HuH-7.5 (cell line): ENCODE measurements around the gene BLACAT1.
A peak's percentile ranks its signal among the peaks of the same experiment; 100 is the strongest.
"Not testable (repeated sequence)": the region's sequence is repeated elsewhere in the genome, so short reads cannot be mapped to it uniquely, and the experiment has no call there.

Experiments
- DNase-seq: peaks from one replicate; pipeline ENCODE4 v3.0.0; 2011; ENCODE audit warnings: low spot score

Gene BLACAT1

DNA sequence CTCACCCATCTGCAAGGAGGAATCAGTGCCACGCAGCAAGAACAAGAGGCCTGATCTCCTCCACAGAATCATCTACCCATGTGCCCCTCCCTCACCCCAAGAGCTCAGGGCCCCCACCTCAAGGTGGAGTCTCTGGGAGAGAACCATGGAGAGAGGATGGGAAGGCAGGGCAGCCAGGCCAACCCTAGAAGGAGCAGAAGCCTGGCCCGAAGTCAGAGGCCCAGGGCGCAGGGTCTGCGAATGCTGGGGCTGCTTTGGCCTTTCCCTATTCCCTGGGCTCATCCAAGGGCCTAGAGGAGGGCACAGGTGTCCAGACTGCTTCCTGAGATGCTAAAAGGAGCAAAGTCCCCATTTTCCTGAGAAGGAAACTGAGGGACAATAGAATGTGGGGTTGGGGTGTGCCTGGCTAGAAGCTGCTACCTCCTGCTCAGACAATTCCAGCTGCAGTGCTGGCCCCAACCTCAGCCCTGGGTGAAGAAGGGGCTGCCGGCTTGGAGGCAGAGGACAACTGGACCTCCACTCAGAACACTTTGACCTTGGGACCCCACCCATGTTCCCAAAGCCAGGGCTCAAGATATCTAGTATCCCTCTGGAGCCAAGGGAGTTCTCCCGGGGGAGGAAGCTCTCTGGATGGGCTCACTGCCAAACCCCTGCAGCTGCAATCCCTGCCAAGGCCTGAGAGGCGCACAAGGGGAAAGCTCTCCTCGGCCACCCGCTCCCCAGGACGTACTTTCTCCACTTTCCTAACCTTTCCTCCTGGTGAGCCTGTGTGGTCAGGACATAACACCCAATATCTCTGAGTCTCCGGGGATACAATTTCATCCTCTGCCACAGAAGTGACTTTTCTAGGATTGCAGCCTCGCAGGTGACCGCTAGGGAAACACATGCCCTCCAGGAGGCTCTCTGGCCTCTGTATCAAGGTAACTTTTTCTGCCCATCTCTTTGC, 17.4 kb downstream of the BLACAT1 start:
- DNase-seq = peak; percentile 69

DNA sequence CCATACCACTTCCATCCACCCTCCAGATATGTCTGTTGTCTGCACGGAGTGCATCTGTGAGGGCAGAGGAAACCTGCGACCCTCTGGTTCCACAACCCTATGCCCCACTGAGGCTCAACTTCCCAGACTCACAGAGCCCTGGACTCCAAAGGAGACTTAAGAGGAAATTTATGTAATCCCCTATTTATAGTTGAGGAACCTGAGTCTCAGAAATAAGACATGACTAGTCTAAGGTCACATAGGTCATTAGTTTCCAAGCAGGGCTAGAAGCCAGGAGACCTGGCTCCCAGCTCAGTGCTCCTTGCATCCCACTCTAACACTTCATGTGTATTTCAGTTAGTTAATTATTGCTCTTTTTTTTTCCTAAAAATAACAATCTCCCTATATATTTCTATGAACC, 18.3 kb downstream of the BLACAT1 start:
- DNase-seq = no peak

GRCh38 chr1:205436776-205437410, 19.0 kb downstream of the BLACAT1 start:
- no peak for DNase-seq

- no peak for DNase-seq
Measured at GRCh38 chr1:205435578-205436573, 20.0 kb downstream of the BLACAT1 start.

DNA sequence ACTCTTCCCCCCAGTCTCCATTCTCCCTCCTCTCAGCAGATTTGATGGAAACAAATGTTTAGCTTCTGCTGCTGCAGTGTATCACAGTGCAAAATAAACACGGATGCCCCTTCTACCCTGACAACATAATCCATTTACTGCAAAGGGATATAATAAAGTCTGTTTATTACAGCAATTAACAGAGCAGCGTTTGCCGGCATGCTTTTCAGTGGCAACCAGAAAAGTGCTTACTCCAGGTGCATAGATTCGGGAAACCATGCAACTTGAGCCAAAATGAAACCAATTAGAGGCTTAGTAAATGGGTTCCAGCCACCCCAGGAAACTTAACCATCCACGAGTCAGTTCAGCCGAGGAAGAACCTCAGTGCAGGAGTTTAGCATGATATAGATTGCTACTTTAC, 21.1 kb downstream of the BLACAT1 start:
- DNase-seq = no peak

- not testable (repeated sequence) for DNase-seq
Measured at GRCh38 chr1:205432692-205433091, 23.2 kb downstream of the BLACAT1 start.

DNA sequence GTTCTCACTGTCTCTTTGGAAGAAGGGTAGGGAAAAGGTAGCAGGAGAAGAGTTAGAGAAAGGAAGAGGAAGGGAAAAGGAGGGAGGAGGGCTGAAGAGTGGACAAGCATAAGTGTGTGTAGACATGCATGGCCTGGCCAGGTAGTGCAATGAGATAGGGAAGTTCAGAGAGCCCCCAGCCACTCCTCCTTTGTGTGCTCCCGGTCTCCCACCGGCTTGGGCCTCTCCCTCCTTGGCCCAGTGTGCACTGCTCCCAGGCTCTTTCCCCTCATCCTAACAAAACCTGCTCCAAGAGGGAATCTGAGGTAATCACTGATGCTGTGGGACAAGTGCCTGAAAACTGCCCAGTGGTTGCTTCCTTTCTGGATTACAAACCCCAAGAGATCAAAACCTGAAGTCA, 23.7 kb downstream of the BLACAT1 start:
- no peak for DNase-seq

DNA sequence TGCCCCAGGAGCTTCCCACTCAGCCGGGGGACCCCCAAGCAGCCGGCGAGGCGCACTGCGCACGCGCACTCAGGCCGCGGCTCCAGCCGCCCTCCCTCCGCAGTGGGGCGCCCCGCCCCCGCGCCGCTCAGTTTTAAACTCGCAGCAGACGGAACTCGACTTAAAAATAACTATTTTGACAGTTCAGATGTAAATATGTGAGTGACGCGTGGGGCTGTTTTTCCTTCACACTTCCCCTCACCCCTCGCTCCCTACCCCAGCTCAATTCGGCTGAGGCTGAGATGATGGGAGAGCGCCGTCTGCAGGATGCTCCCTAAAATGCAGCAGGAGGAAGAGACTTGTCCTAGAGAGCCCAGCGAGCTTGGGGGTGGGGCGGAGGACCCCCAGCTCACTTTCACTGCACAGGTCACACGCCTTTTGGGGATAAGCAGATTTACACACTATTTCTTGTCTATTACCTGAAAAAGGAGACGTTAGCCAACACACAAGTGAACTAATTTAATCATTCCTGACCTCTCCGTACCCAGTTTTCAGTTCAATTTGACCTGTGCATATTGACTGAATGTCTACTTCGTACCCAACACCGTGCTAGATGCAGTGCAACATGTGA, 25.0 kb downstream of the BLACAT1 start:
- DNase-seq = no peak

- DNase-seq = no peak
Measured at GRCh38 chr1:205429762-205430695, 25.8 kb downstream of the BLACAT1 start.

DNA sequence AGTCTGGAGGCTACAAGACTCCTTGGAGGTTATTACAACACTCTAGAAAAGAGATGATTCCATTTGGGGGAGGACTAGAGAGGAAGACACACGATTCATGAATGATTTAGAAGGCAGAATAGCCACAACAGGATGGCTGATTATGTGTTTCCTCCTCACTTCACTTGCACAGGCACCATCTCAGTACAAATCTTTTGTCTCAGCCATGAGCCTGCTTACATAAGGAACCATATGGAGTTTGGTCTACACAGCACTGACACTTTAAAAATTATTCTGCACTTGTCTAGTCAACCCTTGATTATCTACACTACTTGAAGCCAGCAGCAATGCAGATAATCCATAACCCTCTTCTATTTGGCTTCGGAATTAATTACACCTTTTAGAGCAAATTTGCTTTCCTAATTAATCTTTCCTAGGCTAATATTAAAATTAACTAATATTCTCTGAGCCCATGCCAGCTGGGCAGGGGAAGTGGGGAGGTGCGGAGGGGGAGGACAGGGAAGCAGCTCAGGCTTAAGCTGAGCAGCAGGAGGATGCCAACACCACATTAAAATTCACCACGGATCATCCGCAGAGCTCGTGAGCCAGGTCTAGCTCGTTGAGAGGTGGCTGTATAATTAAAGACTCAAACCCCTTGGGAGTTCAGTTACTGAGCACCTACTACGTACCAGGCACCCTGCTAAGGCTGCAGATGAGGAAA, 30.8 kb downstream of the BLACAT1 start:
- DNase-seq = no peak

GRCh38 chr1:205423814-205424399, 31.9 kb downstream of the BLACAT1 start:
- DNase-seq = no peak

DNA sequence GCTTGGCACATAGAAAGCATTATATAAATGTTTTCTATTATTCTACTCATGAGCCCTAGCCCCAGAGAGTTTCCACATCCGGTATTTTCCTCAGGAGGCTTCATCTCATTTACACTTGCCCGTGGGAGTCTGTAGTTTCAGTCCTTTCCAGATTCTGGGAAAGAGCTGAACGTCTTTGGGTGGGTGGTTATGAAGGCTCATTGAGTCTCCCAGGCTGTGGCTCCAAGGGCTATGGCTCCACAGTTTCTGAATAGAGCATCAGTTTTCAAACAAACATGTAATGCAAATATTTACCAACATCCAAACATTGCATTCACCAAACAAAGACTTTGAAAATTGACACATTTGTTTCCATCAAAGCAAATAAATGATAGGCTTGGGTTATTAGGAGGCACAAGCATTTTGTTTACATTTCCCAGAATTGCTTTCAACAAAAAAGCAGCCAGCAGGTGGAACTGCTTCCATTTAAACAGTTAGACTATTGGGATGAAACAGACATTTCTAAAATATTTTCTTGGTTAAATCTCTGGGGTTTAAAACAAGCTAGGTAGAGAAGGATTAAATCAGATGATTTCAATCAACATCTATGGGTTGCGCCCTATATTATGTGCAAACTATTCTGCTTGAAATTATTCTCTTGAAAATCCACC, 32.7 kb downstream of the BLACAT1 start:
- DNase-seq = no peak

GRCh38 chr1:205421798-205422197, 34.0 kb downstream of the BLACAT1 start, which contains the start of gene LEMD1:
TSS of gene LEMD1 (minus strand) at chr1:205422056. CDS start at chr1:205420536, 1,520 bp downstream.
- no peak for DNase-seq

- DNase-seq = no peak
Measured at GRCh38 chr1:205420938-205421337, 34.9 kb downstream of the BLACAT1 start.

DNA sequence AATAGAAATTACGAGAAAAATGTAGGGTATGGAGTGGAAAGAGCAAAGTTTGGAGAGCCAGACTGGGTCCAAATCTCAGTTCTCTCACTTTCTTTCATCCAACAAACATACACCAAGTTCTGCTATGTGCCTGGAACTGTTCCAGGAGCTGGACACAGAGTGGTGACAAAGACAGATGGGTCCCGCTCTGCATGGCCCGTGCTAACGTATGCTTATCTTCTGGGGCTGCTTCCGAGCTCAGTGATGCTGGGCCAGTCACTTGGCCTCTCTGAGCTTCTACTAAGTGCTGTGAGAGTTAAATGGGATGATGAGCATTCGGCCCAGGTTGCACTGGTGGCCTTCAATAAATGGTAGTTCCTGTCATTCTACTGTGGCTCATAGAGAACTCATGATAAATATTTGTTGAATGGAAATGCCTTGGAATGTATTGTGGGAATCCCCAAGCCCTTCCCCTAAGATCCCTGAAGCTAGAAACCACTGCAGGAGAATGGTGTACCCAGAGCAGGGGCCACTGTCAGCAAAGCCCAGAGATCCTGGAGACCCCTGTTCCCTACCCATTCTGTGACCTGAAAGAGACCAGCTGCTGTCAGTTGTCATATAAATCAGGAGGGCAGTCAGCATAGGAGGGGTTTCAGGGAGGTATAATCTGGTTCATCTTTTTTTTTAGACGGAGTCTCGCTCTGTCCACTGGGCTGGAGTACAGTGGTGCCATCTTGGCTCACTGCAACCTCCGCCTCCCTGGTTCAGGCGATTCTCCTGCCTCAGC, 37.8 kb downstream of the BLACAT1 start:
- no peak for DNase-seq

GRCh38 chr1:205416322-205416721, 39.5 kb downstream of the BLACAT1 start:
- no peak for DNase-seq

- DNase-seq = no peak
Measured at GRCh38 chr1:205410581-205411298, 45.1 kb downstream of the BLACAT1 start.
